ENCODE measurements around the gene ZBTB25.

ZBTB25 gene

GRCh38 chr14:64549016-64549415 is 45.4 kb upstream of the ZBTB25 start:
- H3K9ac ChIP-seq (ENCODE audit: low read length) = no peak overlapping the region
- no peaks in the 10 kb centered on the region for H3K9me2 ChIP-seq (replicated peaks; ENCODE audit: insufficient read depth, low read length)
- H3K27me3 ChIP-seq (ENCODE audit: low read length) = no peaks in the 10 kb centered on the region
- H3F3A ChIP-seq (ENCODE audit: insufficient read depth) = peaks cover 3% of the 10 kb centered on the region; the same call in 1 of the 2 replicates
- no peaks in the 10 kb centered on the region for H3K9me3 ChIP-seq (ENCODE audit: insufficient read depth, low read length)
- no peak overlapping the region for H3K4me3 ChIP-seq (ENCODE audit: insufficient read depth, low read length, poor library complexity, severe bottlenecking)
- TF ChIP-seq EZH2phosphoT487 (conservative IDR thresholded peaks at IDR 0.05; ENCODE audit: low read length) = no peak
- no peak for TF ChIP-seq CTCF (IDR thresholded peaks at IDR 0.05; ENCODE audit: insufficient read depth, low read length, poor library complexity, severe bottlenecking)
- no peak overlapping the region for H3K27ac ChIP-seq (ENCODE audit: low read depth, low read length)
- H3K4me2 ChIP-seq (ENCODE audit: low read depth, low read length, poor library complexity, severe bottlenecking) = no peak overlapping the region
- no peaks in the 10 kb centered on the region for H4K20me1 ChIP-seq (ENCODE audit: low read depth, low read length)
- no peaks in the 10 kb centered on the region for H3K36me3 ChIP-seq (ENCODE audit: low read length)
- no peak overlapping the region for H2AFZ ChIP-seq (ENCODE audit: low read depth, low read length, severe bottlenecking)
- no peaks in the 10 kb centered on the region for H3K79me2 ChIP-seq (ENCODE audit: insufficient read depth, low read length)

GRCh38 chr14:64544607-64545312 is 41.1 kb upstream of the ZBTB25 start:
- no peaks in the 10 kb centered on the region for H4K20me1 ChIP-seq (ENCODE audit: low read depth, low read length)

GRCh38 chr14:64542836-64543201 is 39.2 kb upstream of the ZBTB25 start:
- no peaks in the 10 kb centered on the region for H3K9me2 ChIP-seq (replicated peaks; ENCODE audit: insufficient read depth, low read length)
- H3K4me2 ChIP-seq (ENCODE audit: low read depth, low read length, poor library complexity, severe bottlenecking) = no peak overlapping the region
- no peak overlapping the region for H3K9ac ChIP-seq (ENCODE audit: low read length)
- H3K27me3 ChIP-seq (ENCODE audit: low read length) = no peaks in the 10 kb centered on the region
- H3K36me3 ChIP-seq (ENCODE audit: low read length) = no peaks in the 10 kb centered on the region
- TF ChIP-seq EZH2phosphoT487 (conservative IDR thresholded peaks at IDR 0.05; ENCODE audit: low read length) (no peak), CTCF (IDR thresholded peaks at IDR 0.05; ENCODE audit: insufficient read depth, low read length, poor library complexity, severe bottlenecking) (no peak)
- H3K79me2 ChIP-seq (ENCODE audit: insufficient read depth, low read length) = no peaks in the 10 kb centered on the region
- no peaks in the 10 kb centered on the region for H4K20me1 ChIP-seq (ENCODE audit: low read depth, low read length)
- H2AFZ ChIP-seq (ENCODE audit: low read depth, low read length, severe bottlenecking) = no peak overlapping the region
- H3F3A ChIP-seq (ENCODE audit: insufficient read depth) = peaks cover 15% of the 10 kb centered on the region; the same call in 1 of the 2 replicates
- no peak overlapping the region for H3K27ac ChIP-seq (ENCODE audit: low read depth, low read length)
- H3K4me3 ChIP-seq (ENCODE audit: insufficient read depth, low read length, poor library complexity, severe bottlenecking) = no peak overlapping the region
- no peaks in the 10 kb centered on the region for H3K9me3 ChIP-seq (ENCODE audit: insufficient read depth, low read length)

More at GRCh38 chr14:64544607-64545312, 41.1 kb upstream of the ZBTB25 start:
- no peak overlapping the region for H3K4me2 ChIP-seq (ENCODE audit: low read depth, low read length, poor library complexity, severe bottlenecking)
- no peaks in the 10 kb centered on the region for H3K9me2 ChIP-seq (replicated peaks; ENCODE audit: insufficient read depth, low read length)
- H3K9ac ChIP-seq (ENCODE audit: low read length) = no peak overlapping the region
- no peak overlapping the region for H2AFZ ChIP-seq (ENCODE audit: low read depth, low read length, severe bottlenecking)
- peaks cover 15% of the 10 kb centered on the region; the same call in 1 of the 2 replicates for H3F3A ChIP-seq (ENCODE audit: insufficient read depth)
- H3K4me3 ChIP-seq (ENCODE audit: insufficient read depth, low read length, poor library complexity, severe bottlenecking) = no peak overlapping the region
- H3K27ac ChIP-seq (ENCODE audit: low read depth, low read length) = no peak overlapping the region
- TF ChIP-seq CTCF (IDR thresholded peaks at IDR 0.05; ENCODE audit: insufficient read depth, low read length, poor library complexity, severe bottlenecking) (no peak), EZH2phosphoT487 (conservative IDR thresholded peaks at IDR 0.05; ENCODE audit: low read length) (no peak)
- H3K27me3 ChIP-seq (ENCODE audit: low read length) = no peaks in the 10 kb centered on the region
- H3K9me3 ChIP-seq (ENCODE audit: insufficient read depth, low read length) = no peaks in the 10 kb centered on the region
- no peaks in the 10 kb centered on the region for H3K36me3 ChIP-seq (ENCODE audit: low read length)
- H3K79me2 ChIP-seq (ENCODE audit: insufficient read depth, low read length) = no peaks in the 10 kb centered on the region
